Common myeloid progenitor, CD34-positive (primary cell): ENCODE results near the gene CETP.

Experiments
- CTCF ChIA-PET: fragments of 350-600 bp; sonication (Branson Sonifier 250); formaldehyde crosslinking; loops from one replicate; lab custom pipeline; 2021; ENCODE audit warnings: antibody characterized with exemption; lab: Charles Lee
- POLR2A ChIA-PET: fragments of 350-600 bp; sonication (Branson Sonifier 250); formaldehyde crosslinking; loops from one replicate; lab custom pipeline; 2021; ENCODE audit warnings: antibody characterized with exemption; lab: Charles Lee
- DNase-seq, 3 donors: peaks; one replicate each; pipeline versions ENCODE4 v3.0.0 to v3.0.0-alpha.2; 2013
- H3K27ac ChIP-seq, 2 experiments: 1 replicate in 1 of 2; 2 replicates in 1 of 2; pipeline ENCODE4 v1.7.0; 2013; ENCODE audit warnings: inconsistent platforms in 2 of 2, low read length in 2 of 2, mild to moderate bottlenecking in 2 of 2, low read depth in 1 of 2, moderate library complexity in 1 of 2; ENCODE audit not compliant: severe bottlenecking in 2 of 2, insufficient read depth in 1 of 2, poor library complexity in 1 of 2
- H3K27me3 ChIP-seq, 5 experiments: replicated peaks in 2 of 5; 1 replicate in 3 of 5; 2 replicates in 2 of 5; pipeline versions ENCODE4 v1.6.1 to v1.7.0; 2013; ENCODE audit warnings: low read length in 4 of 5, mild to moderate bottlenecking in 2 of 5, moderate library complexity in 2 of 5, inconsistent platforms in 1 of 5; ENCODE audit not compliant: insufficient read depth in 5 of 5, control insufficient read depth in 4 of 5
- H3K36me3 ChIP-seq, 4 experiments: 1 replicate in 2 of 4; 2 replicates in 2 of 4; pipeline versions ENCODE4 v1.6.1 to v1.7.0; 2013; ENCODE audit warnings: low read length in 3 of 4, control low read depth in 1 of 4, mild to moderate bottlenecking in 1 of 4; ENCODE audit not compliant: control insufficient read depth in 4 of 4, insufficient read depth in 4 of 4
- H3K4me1 ChIP-seq, 4 experiments: 1 replicate in 3 of 4; 2 replicates in 1 of 4; pipeline versions ENCODE4 v1.6.1 to v1.7.1; 2013; ENCODE audit warnings: low read length in 3 of 4, mild to moderate bottlenecking in 3 of 4, control low read depth in 1 of 4, inconsistent platforms in 1 of 4, moderate library complexity in 1 of 4; ENCODE audit not compliant: control insufficient read depth in 4 of 4, insufficient read depth in 4 of 4; ENCODE audit errors: control extremely low read depth in 1 of 4
- H3K4me3 ChIP-seq, 7 experiments: 1 replicate in 4 of 7; 2 replicates in 3 of 7; pipeline versions ENCODE4 v1.5.1 to v1.7.0; 2013; ENCODE audit warnings: mild to moderate bottlenecking in 7 of 7, low read length in 6 of 7, moderate library complexity in 6 of 7, inconsistent platforms in 2 of 7, low read depth in 2 of 7, control low read depth in 1 of 7; ENCODE audit not compliant: insufficient read depth in 4 of 7, control insufficient read depth in 1 of 7; ENCODE audit errors: extremely low read depth in 1 of 7
- H3K9me3 ChIP-seq, 5 experiments: 1 replicate in 4 of 5; 2 replicates in 1 of 5; pipeline versions ENCODE4 v1.6.1 to v1.7.1; 2013; ENCODE audit warnings: low read length in 4 of 5, mild to moderate bottlenecking in 2 of 5, inconsistent platforms in 1 of 5, low read depth in 1 of 5, moderate library complexity in 1 of 5; ENCODE audit not compliant: control insufficient read depth in 4 of 5, insufficient read depth in 2 of 5; ENCODE audit errors: control extremely low read depth in 1 of 5
- WGBS: methylation state at CpG from one replicate; pipeline ENCODE4 v1.1.5; 2013; ENCODE audit not compliant: insufficient coverage; 5-methylcytosine and 5-hydroxymethylcytosine counted together

Gene CETP

DNA sequence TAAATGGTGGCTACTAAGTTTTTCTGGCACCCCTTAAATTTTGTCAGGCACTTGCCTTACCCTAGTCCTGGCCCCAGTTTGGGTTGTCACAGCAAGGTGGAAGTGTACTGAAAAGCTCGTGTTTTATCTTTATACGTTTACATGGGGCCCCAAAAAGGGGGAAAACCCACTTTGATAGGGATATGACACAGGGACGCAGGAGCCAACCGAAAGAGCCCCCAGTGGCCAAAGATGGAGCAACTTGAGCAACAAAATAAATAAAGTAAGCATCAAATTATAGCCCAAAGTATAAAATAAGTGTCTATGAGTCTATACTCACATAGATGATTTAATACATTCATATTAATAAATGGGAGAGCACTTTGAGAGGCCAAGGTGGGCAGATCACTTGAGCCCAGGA, 5.0 kb upstream of the CETP start:
- H3K27me3 ChIP-seq, result no peaks in the 10 kb centered on the region
- peaks cover 0 to 10% (median 2%) of the 10 kb centered on the region in 4 experiments for H3K4me1 ChIP-seq
- no peak overlapping the region for H3K4me3 ChIP-seq
- H3K9me3 ChIP-seq, result no peaks in the 10 kb centered on the region
- H3K36me3 ChIP-seq, result no peaks in the 10 kb centered on the region
- H3K27ac ChIP-seq, result no peak overlapping the region
- DNase-seq, result peak in 2 of 3 donors; percentile 36 to 40
- POLR2A ChIA-PET, result interaction anchor here (0.6 kb wide), 1 partner anchor 386 kb away, joined by 5 read pairs; no protein-coding TSS in a partner anchor
- CTCF ChIA-PET, result interaction anchor here (2.2 kb wide), 1 partner anchor 16 kb away, joined by 5 read pairs; no protein-coding TSS in a partner anchor
- WGBS, result 34% methylated on average over 2 of the region's 4 CpGs

- DNase-seq, result no peak
- WGBS, result 90% methylated on average over 11 of the region's 13 CpGs
- ChIA-PET CTCF (interaction anchor here (0.8 to 6.9 kb wide), 7 partner anchors 8 to 86 kb away, joined by 3 to 61 read pairs (median 6); no protein-coding TSS in a partner anchor), POLR2A (no interaction called here)
- Histone ChIP-seq H3K36me3 (no peaks in the 10 kb centered on the region), H3K27ac (no peak overlapping the region), H3K27me3 (no peaks in the 10 kb centered on the region), H3K4me1 (peaks cover 2 to 22% (median 9%) of the 10 kb centered on the region in 4 experiments), H3K9me3 (no peaks in the 10 kb centered on the region), H3K4me3 (no peak overlapping the region)
These were observed 969 bp upstream of the CETP start for GRCh38 chr16:56960681-56961281.

DNA sequence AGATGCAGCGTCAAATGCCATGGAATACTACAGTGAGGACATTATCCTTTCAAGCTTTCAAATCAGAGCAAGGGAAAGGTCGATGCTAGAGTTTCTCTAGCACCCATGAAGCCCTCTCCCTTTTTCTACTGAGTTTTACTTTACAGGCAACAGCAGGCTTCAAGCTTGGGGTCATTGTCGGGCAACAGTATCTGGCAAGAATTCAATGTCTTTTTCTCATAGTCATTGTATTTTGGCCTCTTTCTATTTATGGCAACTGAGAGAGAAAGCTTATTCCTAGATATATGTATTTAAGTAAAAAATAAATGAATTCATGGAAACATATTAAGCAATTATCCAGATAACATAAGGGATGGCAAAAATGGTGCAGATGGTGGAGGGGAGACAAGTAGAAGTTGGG, 364 bp upstream of the CETP start:
- WGBS, result 100% methylated on average over 1 of the region's 3 CpGs
- DNase-seq, result no peak
- H3K27ac ChIP-seq, result no peak overlapping the region
- H3K9me3 ChIP-seq, result no peaks in the 10 kb centered on the region
- H3K4me1 ChIP-seq, result peaks cover 2 to 28% (median 12%) of the 10 kb centered on the region in 4 experiments
- no peaks in the 10 kb centered on the region for H3K36me3 ChIP-seq
- no peaks in the 10 kb centered on the region for H3K27me3 ChIP-seq
- CTCF ChIA-PET, result interaction anchor here (0.8 to 6.9 kb wide), 8 partner anchors 9 to 169 kb away, joined by 3 to 61 read pairs (median 4); no protein-coding TSS in a partner anchor
- H3K4me3 ChIP-seq, result no peak overlapping the region
- POLR2A ChIA-PET, result no interaction called here

GRCh38 chr16:56964243-56965148, 2.7 kb downstream of the CETP start:
- POLR2A ChIA-PET, result no interaction called here

GRCh38 chr16:56965149-56966092, 3.7 kb downstream of the CETP start:
- Histone ChIP-seq H3K9me3 (no peaks in the 10 kb centered on the region), H3K27ac (no peak overlapping the region), H3K4me3 (no peak overlapping the region), H3K4me1 (peaks cover 2 to 28% (median 12%) of the 10 kb centered on the region in 4 experiments), H3K36me3 (no peaks in the 10 kb centered on the region), H3K27me3 (no peaks in the 10 kb centered on the region)
- DNase-seq, result no peak
- ChIA-PET CTCF (interaction anchor here (0.6 to 6.9 kb wide), 27 partner anchors 10 to 205 kb away, joined by 3 to 61 read pairs (median 4); partner anchors contain the start of gene NLRC5), POLR2A (no interaction called here)
- WGBS, result 90% methylated on average over 5 of the region's 12 CpGs

More at GRCh38 chr16:56964243-56965148, 2.7 kb downstream of the CETP start:
- Histone ChIP-seq H3K4me1 (peaks cover 2 to 28% (median 12%) of the 10 kb centered on the region in 4 experiments), H3K27ac (no peak overlapping the region), H3K9me3 (no peaks in the 10 kb centered on the region), H3K4me3 (no peak overlapping the region), H3K27me3 (no peaks in the 10 kb centered on the region), H3K36me3 (no peaks in the 10 kb centered on the region)
- CTCF ChIA-PET, result interaction anchor here (0.6 to 6.9 kb wide), 32 partner anchors 11 to 206 kb away, joined by 3 to 61 read pairs (median 4); partner anchors contain the start of gene NLRC5
- 40% methylated on average over 26 of the region's 30 CpGs for WGBS
- DNase-seq, result peak; percentile 89 to 93 (median 92)

GRCh38 chr16:56966093-56966475, 4.3 kb downstream of the CETP start:
- Histone ChIP-seq H3K27me3 (no peaks in the 10 kb centered on the region), H3K9me3 (no peaks in the 10 kb centered on the region), H3K27ac (no peak overlapping the region), H3K4me1 (peaks cover 2 to 25% (median 12%) of the 10 kb centered on the region in 4 experiments), H3K4me3 (no peak overlapping the region), H3K36me3 (no peaks in the 10 kb centered on the region)
- POLR2A ChIA-PET, result no interaction called here
- CTCF ChIA-PET, result interaction anchor here (0.7 to 6.9 kb wide), 12 partner anchors 9 to 204 kb away, joined by 3 to 61 read pairs (median 4); partner anchors contain the start of gene NLRC5
- no peak for DNase-seq
- WGBS, result 100% methylated on average over 2 of the region's 3 CpGs
